GM12892 (cell line): ENCODE measurements around the gene UFC1.

Source experiments
- POLR2A ChIP-seq: IDR thresholded peaks from 2 replicates; pipeline ENCODE4 v1.6.1; 2011; ENCODE audit warnings: low read depth, low read length, control low read depth
- POLR2AphosphoS5 ChIP-seq: IDR thresholded peaks from 2 replicates; pipeline ENCODE4 v1.6.1; 2011; ENCODE audit warnings: low read depth, low read length, control low read depth

- TF ChIP-seq POLR2A = no peak
- TF ChIP-seq POLR2AphosphoS5 = no peak
Measured at GRCh38 chr1:161115132-161115711, 38.6 kb upstream of the UFC1 start.
